Rectal smooth muscle tissue (tissue), 1 donor: Measurements from ENCODE around the gene DNAH11.
"Not testable (repeated sequence)": the region's sequence is repeated elsewhere in the genome, so short reads cannot be mapped to it uniquely, and the experiment has no call there.

Experiments used
- H3K27ac ChIP-seq: one replicate; pipeline ENCODE4 v1.7.0; 2013; ENCODE audit warnings: low read depth, low read length, inconsistent platforms
- H3K27me3 ChIP-seq: one replicate; pipeline ENCODE4 v1.7.0; 2013; ENCODE audit warnings: low read length; ENCODE audit not compliant: control insufficient read depth, insufficient read depth
- H3K36me3 ChIP-seq: one replicate; pipeline ENCODE4 v1.7.0; 2013; ENCODE audit warnings: low read length; ENCODE audit not compliant: control insufficient read depth, insufficient read depth
- H3K4me1 ChIP-seq: one replicate; pipeline ENCODE4 v1.7.0; 2013; ENCODE audit warnings: low read length; ENCODE audit not compliant: control insufficient read depth, insufficient read depth
- H3K4me3 ChIP-seq: one replicate; pipeline ENCODE4 v1.7.0; 2013; ENCODE audit warnings: low read length
- H3K9ac ChIP-seq: one replicate; pipeline ENCODE4 v1.7.0; 2013; ENCODE audit warnings: low read length

Gene DNAH11

DNA sequence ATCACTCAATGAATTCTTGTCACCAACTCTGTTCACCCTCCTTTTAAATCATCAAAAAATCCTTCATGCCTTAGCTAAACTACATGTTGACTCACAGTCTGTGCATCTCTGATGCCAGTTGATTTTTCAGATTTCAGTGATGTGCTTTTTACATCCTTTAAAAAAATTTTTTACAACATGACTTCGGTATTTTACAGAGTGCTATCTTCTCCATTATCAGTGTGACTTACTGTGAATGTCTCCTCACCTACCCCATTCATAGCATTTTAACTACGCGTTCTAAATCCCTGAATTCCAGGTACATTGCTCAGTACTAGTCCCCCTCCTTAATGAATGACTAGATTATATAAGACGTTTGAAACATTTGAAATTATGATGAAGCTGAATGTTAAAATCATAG lies 98.7 kb downstream of the DNAH11 start:
- no peak overlapping the region for H3K27ac ChIP-seq

GRCh38 chr7:21642422-21642821 lies 99.6 kb downstream of the DNAH11 start:
- Histone ChIP-seq H3K9ac (no peak overlapping the region), H3K4me1 (no peaks in the 10 kb centered on the region), H3K27me3 (no peaks in the 10 kb centered on the region), H3K4me3 (no peak overlapping the region), H3K27ac (no peak overlapping the region), H3K36me3 (no peaks in the 10 kb centered on the region)

More for the DNA sequence above, 98.7 kb downstream of the DNAH11 start:
- H3K27me3 ChIP-seq, result no peaks in the 10 kb centered on the region
- no peaks in the 10 kb centered on the region for H3K4me1 ChIP-seq
- no peak overlapping the region for H3K4me3 ChIP-seq
- H3K9ac ChIP-seq, result no peak overlapping the region
- H3K36me3 ChIP-seq, result no peaks in the 10 kb centered on the region

DNA sequence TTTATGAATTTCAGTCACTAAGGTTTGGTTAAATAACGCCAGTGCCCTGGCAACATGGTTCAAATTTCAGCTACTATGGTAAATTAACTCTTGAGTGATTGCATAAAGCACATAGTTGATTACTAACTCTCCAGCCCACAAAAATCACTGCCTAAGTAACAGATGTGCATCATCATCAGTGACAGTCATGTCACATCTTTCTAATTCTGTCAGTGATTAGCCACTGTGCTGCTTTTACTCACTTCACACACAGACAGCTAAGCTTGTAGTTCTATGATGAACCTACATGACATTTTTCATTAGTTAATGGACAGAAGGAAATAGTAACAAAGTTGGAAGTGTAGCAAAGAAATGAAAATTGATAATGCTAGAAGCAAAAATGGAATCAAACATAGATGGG lies 108.9 kb downstream of the DNAH11 start:
- Histone ChIP-seq H3K4me3 (no peak overlapping the region), H3K9ac (no peak overlapping the region), H3K36me3 (no peaks in the 10 kb centered on the region), H3K27ac (no peak overlapping the region), H3K27me3 (no peaks in the 10 kb centered on the region), H3K4me1 (no peaks in the 10 kb centered on the region)

GRCh38 chr7:21653623-21654022 lies 110.8 kb downstream of the DNAH11 start:
- Histone ChIP-seq H3K4me3 (no peak overlapping the region), H3K4me1 (no peaks in the 10 kb centered on the region), H3K9ac (no peak overlapping the region), H3K27me3 (no peaks in the 10 kb centered on the region), H3K27ac (no peak overlapping the region), H3K36me3 (no peaks in the 10 kb centered on the region)

- no peaks in the 10 kb centered on the region for H3K36me3 ChIP-seq
- no peak overlapping the region for H3K27ac ChIP-seq
- no peak overlapping the region for H3K4me3 ChIP-seq
- no peaks in the 10 kb centered on the region for H3K4me1 ChIP-seq
- H3K27me3 ChIP-seq, result no peaks in the 10 kb centered on the region
- H3K9ac ChIP-seq, result no peak overlapping the region
Measured at GRCh38 chr7:21656081-21656480, 113.2 kb downstream of the DNAH11 start.

DNA sequence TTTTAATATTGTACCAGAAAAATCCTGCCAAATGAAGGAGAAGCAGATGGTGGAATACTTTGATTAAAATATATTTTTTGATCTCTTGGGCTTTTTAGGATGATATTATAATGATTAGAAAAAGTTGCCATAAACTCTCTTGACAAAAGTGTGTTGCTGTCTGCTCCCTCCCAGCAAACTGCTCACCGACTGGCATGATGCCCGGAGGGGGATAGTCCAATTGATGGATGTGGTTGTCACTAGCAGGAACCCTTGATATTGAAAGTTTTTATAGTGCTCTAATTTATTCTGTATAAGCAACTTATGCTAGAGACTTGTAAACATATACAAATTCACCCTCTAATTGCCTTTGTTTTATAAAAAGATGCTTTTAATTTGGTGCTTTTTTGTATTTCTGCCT lies 114.0 kb downstream of the DNAH11 start:
- Histone ChIP-seq H3K36me3 (no peaks in the 10 kb centered on the region), H3K9ac (no peak overlapping the region), H3K4me1 (no peaks in the 10 kb centered on the region), H3K4me3 (no peak overlapping the region), H3K27ac (no peak overlapping the region), H3K27me3 (no peaks in the 10 kb centered on the region)

DNA sequence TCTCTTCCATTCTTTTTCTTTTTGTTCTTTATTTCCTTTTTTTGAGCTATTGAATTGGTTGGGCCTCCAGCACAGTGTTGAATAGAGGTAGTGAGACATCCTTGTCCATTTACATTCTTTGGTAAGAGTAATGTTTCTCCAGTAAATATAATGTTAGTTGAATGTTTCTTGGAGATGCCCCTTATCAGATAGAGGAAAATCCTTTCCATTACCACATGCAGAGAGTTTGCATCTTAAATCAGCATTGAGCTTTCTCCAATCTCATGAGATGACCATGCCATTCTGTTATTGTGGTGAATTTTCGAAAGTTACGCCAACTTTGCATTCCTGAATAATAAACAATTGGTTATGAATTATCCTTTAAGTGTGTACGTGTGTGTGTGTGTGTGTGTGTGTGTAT lies 127.7 kb downstream of the DNAH11 start:
- Histone ChIP-seq H3K36me3 (no peaks in the 10 kb centered on the region), H3K27me3 (no peaks in the 10 kb centered on the region), H3K27ac (no peak overlapping the region), H3K4me1 (no peaks in the 10 kb centered on the region), H3K4me3 (no peak overlapping the region), H3K9ac (no peak overlapping the region)

- Histone ChIP-seq H3K9ac (no peak overlapping the region), H3K27me3 (no peaks in the 10 kb centered on the region), H3K27ac (no peak overlapping the region), H3K4me1 (no peaks in the 10 kb centered on the region), H3K4me3 (no peak overlapping the region), H3K36me3 (no peaks in the 10 kb centered on the region)
Measured at GRCh38 chr7:21671859-21672258, 129.0 kb downstream of the DNAH11 start.

- no peak overlapping the region for H3K4me3 ChIP-seq
- H3K27ac ChIP-seq, result no peak overlapping the region
- H3K27me3 ChIP-seq, result no peaks in the 10 kb centered on the region
- H3K4me1 ChIP-seq, result no peaks in the 10 kb centered on the region
- H3K36me3 ChIP-seq, result no peaks in the 10 kb centered on the region
- no peak overlapping the region for H3K9ac ChIP-seq
Measured at GRCh38 chr7:21675255-21675654, 132.4 kb downstream of the DNAH11 start.

GRCh38 chr7:21690705-21691104 lies 147.9 kb downstream of the DNAH11 start:
- no peaks in the 10 kb centered on the region for H3K4me1 ChIP-seq
- H3K4me3 ChIP-seq, result no peak overlapping the region
- H3K36me3 ChIP-seq, result no peaks in the 10 kb centered on the region
- H3K27ac ChIP-seq, result no peak overlapping the region
- H3K27me3 ChIP-seq, result no peaks in the 10 kb centered on the region
- no peak overlapping the region for H3K9ac ChIP-seq

DNA sequence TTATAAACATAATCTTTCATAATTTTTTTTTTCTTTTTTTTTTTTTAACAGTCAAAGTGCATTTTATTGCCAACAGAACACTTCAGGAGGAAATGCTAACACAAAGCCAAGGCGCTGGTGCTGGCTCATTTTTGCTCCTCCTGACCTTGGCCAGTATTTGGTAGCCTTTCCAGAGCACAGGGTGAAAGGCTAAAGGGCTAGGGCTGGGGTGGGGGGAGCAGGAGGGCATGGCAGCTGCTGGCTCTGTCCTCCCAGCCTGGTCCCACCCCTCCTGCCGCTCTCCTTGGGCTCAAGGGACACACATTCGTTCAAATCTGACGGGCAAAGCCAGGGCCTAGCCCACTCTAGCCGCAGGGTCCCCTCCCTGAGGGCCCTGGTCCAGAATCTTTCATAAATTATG lies 148.3 kb downstream of the DNAH11 start:
- not testable (repeated sequence) for H3K4me3 ChIP-seq, H3K4me1 ChIP-seq, H3K27ac ChIP-seq, H3K36me3 ChIP-seq, H3K27me3 ChIP-seq, H3K9ac ChIP-seq

GRCh38 chr7:21700587-21700986 lies 157.7 kb downstream of the DNAH11 start:
- H3K27me3 ChIP-seq, H3K9ac ChIP-seq, H3K36me3 ChIP-seq, H3K27ac ChIP-seq, H3K4me1 ChIP-seq, H3K4me3 ChIP-seq: not testable (repeated sequence)

DNA sequence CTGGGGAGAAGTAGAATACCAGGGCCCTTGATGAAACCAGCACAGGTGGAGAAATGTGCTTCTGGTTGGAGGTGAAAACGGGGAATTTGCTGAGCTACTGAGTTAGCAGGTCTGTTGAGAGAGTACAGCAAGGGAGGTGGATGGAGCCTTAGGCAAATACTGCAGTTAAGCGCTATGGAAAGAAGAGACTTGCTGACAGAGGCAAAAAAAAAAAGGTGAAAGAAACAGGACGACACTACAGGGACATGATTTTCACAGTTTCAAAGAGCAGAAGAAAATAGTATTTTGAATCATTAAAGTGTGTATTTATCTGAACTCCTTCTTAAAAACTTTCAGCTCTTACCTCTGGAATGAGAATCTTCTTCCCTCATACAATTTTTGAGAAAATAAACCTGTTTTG lies 159.5 kb downstream of the DNAH11 start:
- no peak overlapping the region for H3K4me3 ChIP-seq
- no peaks in the 10 kb centered on the region for H3K4me1 ChIP-seq
- H3K27me3 ChIP-seq, result no peaks in the 10 kb centered on the region
- no peak overlapping the region for H3K9ac ChIP-seq
- no peaks in the 10 kb centered on the region for H3K36me3 ChIP-seq
- no peak overlapping the region for H3K27ac ChIP-seq

- H3K4me1 ChIP-seq, result no peaks in the 10 kb centered on the region
- H3K4me3 ChIP-seq, result no peak overlapping the region
- H3K27me3 ChIP-seq, result no peaks in the 10 kb centered on the region
- H3K36me3 ChIP-seq, result no peaks in the 10 kb centered on the region
- H3K9ac ChIP-seq, result no peak overlapping the region
- H3K27ac ChIP-seq, result no peak overlapping the region
Measured at GRCh38 chr7:21704359-21704758, 161.5 kb downstream of the DNAH11 start.
